GM18505 (cell line): ENCODE measurements around the gene PSMB3.
A peak's percentile ranks its signal among the peaks of the same experiment; 100 is the strongest.

Experiments
- ATAC-seq: cut with Tn5 transposase; IDR thresholded peaks from one replicate; pipeline ENCODE4 v1.9.1; 2021; ENCODE audit not compliant: unreplicated experiment
- POLR2A ChIP-seq: IDR thresholded peaks from 4 replicates; pipeline ENCODE4 v1.6.1; 2011; ENCODE audit warnings: borderline replicate concordance; ENCODE audit not compliant: insufficient read depth, insufficient read length; ENCODE audit errors: extremely low read depth

PSMB3 gene

GRCh38 chr17:38747463-38748148 is 4.9 kb upstream of the PSMB3 start:
- no peak for TF ChIP-seq POLR2A
- no peak for ATAC-seq

GRCh38 chr17:38748149-38748891 is 4.2 kb upstream of the PSMB3 start, which contains the start of gene PCGF2:
Gene PCGF2 (minus strand): TSS chr17:38748336. CDS start chr17:38740402, 7,934 bp downstream.
- no peak for ATAC-seq
- TF ChIP-seq POLR2A = peak; percentile 37

GRCh38 chr17:38748892-38749222 is 3.7 kb upstream of the PSMB3 start:
- ATAC-seq = no peak
- no peak for TF ChIP-seq POLR2A

DNA sequence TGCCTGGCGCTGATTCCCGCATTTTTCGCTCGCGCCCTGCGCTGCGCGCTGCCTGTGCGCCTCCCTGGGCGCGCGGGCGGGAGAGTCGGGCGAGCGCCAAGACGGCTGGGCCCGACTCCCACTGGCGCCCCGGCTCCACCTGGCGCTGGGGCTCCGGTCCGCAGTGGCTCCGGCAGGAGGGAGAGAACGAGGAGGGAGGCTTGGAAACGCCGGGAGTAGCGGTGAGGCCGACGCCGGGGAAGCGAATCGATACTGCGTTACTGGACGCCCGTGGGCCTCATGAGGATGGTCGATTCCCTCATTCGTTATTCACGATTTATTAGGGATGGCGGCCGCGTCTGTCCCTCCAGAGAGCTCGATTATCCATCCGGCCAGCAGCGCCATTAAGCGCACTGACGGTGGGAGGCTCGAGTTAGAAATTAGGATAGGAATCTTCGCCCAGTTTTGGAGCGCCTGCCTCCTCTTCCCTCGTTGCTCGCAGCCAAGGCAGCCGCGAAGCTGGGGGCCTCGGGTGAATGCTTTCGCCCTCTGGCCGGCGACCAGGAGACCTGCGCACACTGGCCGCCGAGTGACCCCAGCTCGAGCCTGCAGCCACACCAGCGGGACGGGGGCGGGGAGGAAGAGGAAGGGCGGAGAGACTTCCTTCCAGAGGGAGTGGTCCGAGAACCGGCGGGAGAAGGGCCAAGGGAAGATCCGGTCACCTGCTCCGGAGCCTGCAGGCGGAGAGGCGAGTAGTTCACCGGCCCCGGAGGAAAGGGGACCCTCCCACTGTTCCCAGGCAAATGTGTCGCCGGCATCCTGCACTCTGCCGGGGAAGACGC is 3.1 kb upstream of the PSMB3 start:
- no peak for ATAC-seq
- peak; percentile 46 for TF ChIP-seq POLR2A

- no peak for TF ChIP-seq POLR2A
- ATAC-seq = no peak
Measured at GRCh38 chr17:38750044-38750311, 2.6 kb upstream of the PSMB3 start.

DNA sequence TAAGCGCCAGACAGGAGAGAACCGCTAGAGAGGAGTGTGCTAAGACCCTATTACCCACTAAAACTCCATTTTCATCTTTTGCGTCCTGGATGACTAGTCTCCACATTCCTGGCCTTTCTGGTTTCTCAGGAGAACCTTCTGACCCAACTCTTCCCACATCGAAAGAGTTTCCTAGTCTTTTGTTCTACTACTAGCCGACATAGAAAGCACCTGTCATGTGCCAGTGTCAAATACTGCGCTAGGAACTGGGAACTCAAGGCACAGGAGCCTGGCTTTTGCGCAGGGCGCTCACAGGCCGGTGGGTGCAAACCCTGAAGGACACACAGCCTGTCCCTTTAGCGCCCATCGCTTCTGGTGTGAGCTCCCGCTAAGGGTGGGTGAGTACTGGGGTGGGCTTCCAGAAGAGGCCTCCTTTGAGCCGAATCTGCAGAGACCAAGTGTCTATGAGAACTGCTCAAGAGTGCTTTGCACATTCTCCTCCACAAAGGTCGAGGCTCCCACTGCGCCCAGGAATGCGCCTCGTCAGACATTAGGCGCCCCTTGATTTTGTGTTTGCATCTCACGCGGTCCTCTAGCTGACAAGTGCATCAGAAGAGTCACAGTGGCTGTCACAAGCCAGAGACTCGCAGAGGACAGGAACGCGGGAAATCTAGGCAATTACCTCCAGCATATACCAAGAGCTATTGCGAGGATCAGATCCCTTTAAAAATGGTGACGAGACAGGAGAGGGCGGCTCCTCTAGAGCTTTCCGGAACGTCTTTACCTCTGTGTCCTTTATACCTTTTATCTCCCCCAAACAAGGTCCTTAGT is 2.0 kb upstream of the PSMB3 start:
- TF ChIP-seq POLR2A = no peak
- ATAC-seq = no peak

DNA sequence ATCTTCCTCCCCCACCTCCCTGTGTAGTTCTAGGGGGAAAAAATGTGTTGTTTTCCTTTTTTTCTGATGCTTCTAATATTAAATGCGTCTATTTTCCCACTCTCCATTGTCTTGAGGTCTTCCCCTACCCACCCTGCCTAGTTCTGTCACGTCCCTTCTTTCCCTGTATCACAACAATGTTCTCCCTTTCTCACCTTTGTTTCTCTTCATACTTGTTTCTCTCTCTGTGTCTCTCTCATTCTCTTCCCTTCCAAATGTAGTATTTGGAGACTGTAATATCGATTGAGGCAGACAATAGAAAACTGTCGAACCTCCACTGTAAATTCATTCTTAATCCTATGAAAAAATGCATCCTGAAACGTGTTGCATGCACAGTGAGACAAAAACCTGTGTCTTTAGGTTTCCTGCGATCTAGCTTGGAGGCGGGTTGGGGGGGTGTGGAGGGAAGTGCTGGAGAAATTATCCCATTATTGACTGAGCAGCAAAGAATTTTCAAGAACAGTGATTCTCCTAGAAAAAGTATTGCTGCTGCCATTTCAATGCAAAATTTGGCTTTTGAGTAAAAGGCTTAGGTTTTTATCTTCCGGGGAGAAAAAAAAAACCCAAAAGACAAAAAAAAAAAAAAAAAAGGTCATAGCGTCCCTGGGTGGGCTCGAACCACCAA is 1.3 kb upstream of the PSMB3 start:
- ATAC-seq = no peak
- TF ChIP-seq POLR2A = no peak

DNA sequence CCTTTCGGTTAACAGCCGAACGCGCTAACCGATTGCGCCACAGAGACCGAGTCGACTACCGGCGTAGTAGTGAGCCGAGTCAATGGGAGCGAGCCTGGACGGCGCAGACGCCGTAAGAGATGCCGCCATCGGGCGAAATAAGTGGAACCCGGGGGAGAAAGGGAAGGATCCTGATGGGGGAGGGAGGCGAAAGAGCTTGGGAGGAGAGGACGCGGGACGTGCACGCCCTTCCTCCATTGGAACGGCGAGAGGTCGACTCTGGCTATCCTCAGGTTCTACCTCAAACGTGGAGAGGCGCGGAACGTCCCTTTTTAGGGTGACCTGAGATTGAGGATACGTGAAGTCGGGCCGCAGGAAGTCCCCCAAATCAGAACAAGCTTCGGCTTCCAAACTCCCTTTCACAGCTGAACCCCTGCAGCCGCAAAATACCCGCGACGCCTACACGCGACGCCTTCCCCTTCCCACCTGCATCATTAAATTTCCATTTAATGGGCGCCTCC is 683 bp upstream of the PSMB3 start:
- ATAC-seq = peak; percentile 36

DNA sequence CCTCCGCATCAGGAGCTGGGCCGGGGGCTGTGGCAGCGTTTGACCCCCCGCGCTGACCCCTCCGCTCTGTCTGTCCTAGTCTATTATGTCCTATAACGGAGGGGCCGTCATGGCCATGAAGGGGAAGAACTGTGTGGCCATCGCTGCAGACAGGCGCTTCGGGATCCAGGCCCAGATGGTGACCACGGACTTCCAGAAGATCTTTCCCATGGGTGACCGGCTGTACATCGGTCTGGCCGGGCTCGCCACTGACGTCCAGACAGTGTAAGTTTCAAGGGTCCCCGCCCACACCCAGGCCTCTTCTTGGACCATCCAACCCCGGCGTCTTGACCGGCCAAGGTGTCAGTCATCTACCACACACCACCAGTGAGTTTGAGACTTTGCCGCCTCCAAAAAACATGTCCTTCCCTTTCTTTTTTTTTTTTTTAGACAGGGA is 548 bp downstream of the PSMB3 start:
- ATAC-seq = no peak
- TF ChIP-seq POLR2A = no peak

More for the DNA sequence above, 683 bp upstream of the PSMB3 start:
- TF ChIP-seq POLR2A = no peak

DNA sequence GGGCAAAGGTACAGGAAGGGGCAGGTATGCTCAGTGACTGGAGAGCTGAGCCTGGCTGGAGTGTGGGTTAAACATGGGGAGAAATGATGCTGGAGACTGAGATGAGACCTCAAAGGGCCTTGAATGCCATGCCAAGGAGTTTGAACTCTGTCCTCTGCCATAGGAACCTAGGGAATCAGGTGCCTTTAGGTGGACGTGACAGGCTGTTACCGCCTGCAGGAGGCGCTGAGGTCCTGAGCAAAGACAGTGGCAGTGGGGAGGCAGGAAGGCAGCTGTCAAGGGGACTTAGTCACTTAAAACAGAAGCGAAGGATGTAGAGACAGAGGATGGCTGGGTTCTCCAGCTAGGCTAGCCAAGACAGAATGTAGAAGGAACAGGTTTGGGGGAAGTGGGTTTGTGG is 9.1 kb downstream of the PSMB3 start:
- no peak for TF ChIP-seq POLR2A
- ATAC-seq = no peak

- TF ChIP-seq POLR2A = no peak
- ATAC-seq = no peak
Measured at GRCh38 chr17:38762231-38762630, 9.7 kb downstream of the PSMB3 start.

- no peak for ATAC-seq
- no peak for TF ChIP-seq POLR2A
Measured at GRCh38 chr17:38766341-38766740, 13.8 kb downstream of the PSMB3 start.

- ATAC-seq = no peak
- no peak for TF ChIP-seq POLR2A
Measured at GRCh38 chr17:38768417-38768816, 15.9 kb downstream of the PSMB3 start.

DNA sequence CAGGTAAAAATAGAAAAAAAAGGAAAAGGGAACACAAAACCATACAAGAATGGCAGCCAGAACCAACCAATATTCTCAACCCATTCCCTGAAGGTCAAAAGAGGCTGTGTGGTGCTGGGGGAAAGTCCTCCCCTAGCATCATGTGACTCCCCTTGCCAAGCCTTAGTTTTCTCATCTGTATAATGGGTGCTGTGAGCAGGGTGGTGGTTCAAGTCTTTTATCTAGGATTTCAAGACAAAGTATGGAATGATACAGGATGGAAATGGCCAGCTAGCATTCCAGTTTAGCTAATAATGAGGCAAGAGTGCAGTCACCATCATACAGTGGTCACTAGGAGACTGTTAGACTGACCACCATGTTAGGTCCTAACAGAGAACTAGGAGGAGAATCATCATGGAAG is 20.7 kb downstream of the PSMB3 start:
- no peak for TF ChIP-seq POLR2A
- no peak for ATAC-seq
